HG03280 (cell line): ENCODE data around the gene SOBP.

Experiments used
- ATAC-seq: cut with Tn5 transposase; IDR thresholded peaks from one replicate; pipeline ENCODE4 v1.9.1; 2021; ENCODE audit warnings: mild to moderate bottlenecking, moderate library complexity; ENCODE audit not compliant: unreplicated experiment

SOBP gene

DNA sequence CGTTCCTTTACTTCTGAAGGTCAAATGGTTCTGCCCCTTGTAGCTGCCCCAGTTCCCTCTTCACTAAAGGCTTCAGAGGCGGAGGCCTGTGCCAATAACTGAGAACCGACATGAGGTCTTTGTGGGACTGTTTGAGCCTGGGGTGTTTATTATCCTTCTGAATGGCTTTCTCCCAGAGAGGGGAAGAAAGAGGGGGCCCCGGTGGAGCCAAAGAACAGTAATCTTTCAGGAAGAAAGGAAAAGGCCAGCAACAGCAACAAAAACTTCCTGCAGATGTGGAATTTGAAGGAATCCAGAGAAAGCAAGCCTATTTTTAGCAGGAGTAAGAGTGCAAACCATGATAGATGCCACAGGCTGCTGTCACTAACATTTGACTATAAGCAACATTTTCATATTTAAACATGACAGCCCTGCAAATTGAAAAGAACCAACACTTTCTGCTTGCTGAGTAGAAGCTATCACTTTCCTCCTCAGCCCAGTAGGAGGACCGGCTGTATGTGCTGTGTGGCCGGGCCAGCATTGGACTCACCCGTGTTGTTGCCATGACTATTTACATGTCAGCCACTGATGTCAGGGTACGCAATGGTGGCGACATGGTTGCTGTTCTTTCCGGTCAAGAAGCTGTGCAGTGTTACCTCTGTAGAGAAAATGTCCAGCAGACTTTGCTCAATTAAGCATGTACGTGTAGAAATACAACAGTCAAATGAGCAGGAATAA is 121.3 kb downstream of the SOBP start:
- ATAC-seq, result no peak

DNA sequence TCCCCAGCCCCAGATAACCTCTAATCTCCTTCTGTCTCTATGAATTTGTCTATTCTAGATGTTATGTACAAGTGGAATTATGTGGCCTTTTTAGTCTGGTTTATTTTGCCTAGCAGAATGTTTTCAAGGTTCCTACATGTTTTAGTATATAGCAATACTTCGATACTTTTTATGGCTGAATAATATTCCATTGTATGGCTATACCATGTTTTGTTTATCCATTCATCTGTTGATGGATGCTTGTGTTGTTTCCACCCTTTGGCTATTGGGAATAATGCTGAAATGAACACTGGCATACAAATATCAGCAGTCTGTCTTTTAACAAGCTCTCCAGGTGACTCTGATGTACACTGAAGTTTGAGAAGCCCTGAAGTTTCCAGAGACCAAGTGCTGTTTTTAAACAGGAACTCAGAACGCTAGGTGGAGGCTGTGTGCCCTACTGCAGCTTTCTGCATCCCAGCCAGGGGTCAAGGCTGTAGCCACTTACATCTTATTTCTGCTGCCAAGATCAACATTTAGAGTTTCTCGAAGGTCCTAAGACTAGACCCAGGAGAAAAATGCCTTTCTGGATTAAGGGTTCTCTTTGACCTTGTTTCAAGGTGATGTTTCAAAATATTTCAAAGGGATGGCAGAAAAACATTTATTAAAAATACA is 123.0 kb downstream of the SOBP start:
- no peak for ATAC-seq

DNA sequence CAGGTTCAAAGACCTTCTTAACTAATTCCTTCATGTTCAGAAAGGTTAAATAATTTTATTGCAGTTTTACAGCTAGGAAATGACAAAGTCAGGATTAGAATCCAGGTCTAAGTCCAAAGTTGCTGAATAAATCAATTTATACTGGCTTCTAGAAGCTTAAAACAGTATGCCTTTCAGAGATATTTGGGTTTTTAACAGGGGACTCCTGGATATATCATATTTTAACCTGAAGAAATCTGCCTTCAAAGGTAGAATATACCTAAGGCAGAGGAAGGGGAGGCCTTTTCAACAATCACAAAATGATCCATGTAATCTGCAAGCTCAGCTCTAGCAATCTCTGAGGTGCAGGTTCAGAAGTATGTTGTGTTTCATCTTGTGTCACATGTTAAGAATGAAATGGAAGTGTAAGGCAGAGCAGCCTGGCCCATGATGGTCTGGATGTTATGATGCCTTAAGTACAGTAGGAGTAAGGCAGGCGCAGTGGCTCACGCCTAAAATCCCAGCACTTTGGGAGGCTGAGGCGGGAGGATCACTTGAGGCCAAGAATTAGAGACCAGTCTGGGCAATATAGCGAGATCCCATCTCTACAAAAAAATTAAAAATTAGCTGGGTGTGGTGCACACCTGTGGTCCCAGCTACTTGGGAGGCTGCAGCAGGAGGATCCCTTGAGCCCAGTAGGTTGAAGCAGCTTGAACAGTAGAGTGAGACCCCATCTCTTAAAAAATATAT is 123.9 kb downstream of the SOBP start:
- ATAC-seq, result no peak

DNA sequence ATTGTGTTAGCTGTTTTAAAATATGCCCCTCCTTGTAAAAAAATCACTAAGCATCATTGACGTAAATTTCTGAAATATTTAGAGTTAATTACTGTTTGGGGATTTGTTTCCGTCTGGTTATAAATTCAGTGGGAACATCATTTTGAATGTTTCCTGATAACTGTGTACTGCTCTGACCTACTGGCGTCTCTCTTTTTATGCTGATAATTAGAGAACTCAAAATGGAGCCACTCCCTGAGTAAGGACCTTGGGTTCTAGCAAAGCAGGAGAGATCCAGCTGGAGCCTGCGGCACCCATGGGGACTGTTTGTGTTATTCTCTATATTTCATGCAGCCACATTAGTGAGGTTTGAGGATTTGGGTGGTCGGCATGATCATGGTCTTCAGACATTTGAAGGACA is 124.9 kb downstream of the SOBP start:
- ATAC-seq, result no peak

DNA sequence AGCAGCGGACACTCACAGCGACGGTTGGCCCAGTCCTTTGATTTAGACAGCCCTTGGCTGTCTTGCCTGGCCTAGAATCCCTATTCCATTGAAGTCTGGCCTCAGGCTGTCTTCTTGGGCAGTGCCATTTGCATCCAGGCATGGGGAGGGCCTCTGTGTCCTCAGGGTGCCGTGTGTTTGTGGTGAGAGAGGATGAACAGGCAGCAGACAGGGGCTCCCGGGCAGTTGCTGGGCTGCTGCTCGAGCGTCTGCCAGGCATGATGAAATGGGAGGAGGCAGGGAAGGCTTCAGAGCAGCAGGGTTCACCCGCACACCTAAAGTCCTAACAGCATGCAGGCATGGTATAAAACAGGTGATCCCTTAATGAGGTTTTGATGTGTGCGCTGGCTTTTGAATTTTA is 126.9 kb downstream of the SOBP start:
- ATAC-seq, result no peak

DNA sequence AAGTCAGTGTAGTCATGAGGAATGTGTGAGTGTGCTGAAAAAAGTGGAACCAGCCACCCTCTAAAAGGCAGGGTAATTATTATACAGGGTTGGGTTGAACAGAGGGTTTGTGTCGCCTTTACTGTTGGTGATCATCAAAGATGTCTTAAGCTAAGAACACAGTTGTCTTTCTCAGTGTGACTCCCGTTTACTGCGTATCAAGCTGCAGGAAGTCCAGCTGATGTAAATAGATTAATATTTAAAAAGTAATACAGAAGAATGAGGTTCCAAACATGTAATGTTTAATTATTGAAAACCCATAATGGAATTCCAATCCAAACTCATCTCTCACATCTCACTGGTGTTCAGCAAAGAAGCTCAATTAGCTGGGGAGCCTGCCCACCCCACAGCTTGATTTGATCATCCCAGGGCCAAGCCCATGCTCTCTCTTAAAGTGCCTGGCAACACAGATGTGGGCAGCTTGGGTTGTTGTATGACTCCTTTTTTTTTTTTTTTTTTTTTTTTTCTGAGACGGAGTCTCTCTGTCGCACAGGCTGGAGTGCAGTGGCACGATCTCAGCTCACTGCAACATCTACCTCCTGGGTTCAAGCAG is 127.5 kb downstream of the SOBP start:
- ATAC-seq, result no peak

DNA sequence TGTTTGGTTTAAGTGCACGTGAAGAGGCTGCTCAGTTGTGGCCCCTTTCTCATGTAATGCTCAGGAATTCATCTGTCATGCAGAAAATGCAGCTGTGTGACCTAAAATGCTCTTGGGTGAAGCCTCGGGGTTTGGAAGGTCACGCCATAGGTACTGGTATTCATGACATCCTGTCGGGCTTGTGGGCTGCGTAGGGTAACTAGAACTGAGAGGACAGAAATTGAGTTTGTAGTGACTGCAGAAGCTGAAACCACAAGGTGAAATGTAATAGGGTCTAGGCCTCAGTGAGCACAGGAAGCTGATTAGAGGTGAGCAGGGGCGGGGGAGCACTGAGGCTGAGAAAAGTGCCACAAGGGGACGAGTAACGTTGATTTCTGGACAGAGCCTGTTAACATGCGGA is 128.8 kb downstream of the SOBP start:
- ATAC-seq, result peak; percentile 96

DNA sequence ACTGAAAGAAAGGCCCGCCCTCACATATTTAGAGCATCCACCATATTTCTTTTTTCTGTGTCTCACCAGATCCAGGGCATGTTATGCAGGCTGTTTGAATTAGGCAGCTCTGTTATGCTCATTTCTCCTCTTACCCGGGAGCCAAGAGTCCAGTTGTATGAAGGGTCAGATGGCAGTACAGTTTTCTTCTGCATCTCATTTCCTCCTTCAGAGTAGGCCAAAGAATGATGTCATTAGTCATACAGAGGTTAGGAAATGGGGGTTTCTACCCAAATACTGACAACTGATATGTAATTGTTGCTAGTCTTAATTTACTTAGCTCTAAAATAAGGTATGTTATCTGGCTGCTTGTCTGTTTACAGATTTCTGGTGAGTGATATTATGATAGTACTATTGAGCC is 130.8 kb downstream of the SOBP start:
- ATAC-seq, result no peak

DNA sequence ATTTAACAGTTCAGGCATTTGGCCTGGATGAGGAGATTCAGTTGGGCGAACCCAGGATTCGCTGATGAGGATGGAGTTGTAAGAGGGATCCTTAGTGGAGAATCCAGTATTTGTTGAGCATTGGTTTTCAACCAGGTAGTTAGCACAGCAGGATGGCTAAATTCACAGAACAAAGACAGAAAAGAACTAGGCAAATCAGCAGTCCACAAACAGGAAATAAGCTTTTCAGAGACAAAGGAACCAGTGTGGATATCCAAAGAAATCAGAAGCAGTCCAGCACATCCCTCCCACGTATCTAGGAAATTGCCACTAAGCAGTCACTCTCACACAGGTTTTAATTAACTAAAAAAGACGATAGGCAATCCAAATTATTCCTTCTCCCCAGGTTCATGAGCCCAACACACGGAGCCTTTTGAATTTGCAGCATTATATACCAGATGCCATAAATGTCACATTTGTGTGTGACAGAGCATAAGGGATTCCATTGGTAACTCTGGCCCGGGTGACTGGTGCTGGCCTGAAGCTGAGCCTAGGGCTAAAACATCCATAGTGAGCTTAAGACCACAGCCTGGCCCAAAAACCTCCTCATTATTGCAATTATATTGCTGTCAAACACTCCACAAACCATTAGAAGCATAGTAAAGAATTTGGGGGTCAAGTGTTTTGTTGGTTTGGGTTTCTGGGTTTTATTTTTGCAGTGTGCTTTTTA is 131.5 kb downstream of the SOBP start:
- no peak for ATAC-seq

DNA sequence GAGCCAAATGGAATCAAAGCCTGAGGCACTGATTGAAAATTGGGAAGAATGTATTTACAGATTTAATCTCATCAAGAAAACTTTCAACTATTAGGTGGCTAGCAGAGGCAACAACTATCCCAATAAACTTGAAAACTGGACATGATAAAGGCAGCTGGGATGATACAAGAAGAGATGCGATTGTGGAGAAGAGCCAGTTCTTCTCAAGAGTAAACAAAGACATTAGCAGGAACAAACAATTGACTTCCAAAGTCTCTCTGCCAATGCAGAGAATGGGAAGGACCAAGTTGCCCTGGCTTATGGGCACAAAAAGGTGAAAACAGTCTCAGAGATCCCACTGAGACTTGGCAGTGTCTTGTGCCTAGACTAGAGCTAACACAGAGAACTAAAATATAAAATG is 132.4 kb downstream of the SOBP start:
- no peak for ATAC-seq

DNA sequence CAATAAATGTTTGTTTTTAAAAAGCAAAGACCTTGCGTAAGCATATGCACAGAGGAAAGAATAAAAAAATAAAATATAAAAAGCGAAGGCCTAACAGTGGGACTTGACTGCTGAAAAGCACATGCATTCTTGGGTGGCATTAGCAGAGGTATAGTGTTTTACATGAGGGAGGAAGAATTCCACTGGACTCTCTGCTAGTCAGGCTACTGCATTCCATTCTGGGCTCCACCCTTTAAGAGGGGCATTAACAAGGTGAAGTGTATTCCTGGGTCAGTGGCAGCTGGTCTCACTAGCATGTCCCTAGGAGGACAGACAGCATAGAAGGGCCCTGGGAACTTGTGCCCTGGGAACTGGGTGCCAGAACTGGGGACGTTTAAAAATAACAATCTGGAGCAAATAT is 134.1 kb downstream of the SOBP start:
- ATAC-seq, result no peak

DNA sequence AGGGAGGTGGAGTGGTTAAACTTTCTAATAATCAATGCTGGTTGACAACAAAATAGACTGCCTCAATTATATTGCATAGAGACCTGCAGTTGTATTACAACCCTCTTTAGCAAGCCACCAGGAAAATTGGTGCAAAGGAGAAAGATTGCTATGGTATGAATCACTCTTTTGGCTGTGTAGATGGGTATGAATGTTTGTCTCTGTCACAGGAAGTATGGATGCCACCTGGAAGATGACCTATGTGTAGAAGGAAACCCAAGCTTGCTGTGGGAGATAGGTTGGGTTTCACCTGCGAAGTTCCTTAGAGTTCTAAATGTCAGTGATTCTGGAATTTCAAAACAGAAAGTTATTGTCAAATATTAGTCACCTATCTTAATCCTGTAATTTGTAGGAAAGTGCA is 134.6 kb downstream of the SOBP start:
- no peak for ATAC-seq

DNA sequence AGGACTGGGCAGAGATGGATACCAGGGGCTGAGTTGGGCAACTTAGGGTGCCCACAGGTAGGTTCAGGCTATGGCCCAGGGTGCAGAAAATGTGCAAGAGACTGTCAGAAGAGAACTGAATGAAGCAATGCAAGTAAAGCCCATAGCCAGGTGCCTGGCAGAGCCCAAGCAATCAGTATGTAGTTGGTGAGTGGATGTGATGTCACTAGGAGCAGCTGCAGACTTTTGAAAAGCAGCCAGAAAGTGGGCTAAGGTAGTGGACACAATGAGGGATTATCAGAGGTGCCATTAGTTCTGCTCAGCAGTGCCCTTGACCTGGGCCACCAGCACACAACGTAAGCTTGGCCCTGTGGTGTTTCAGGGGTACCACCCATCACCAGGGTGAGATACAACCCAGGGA is 135.3 kb downstream of the SOBP start:
- no peak for ATAC-seq

DNA sequence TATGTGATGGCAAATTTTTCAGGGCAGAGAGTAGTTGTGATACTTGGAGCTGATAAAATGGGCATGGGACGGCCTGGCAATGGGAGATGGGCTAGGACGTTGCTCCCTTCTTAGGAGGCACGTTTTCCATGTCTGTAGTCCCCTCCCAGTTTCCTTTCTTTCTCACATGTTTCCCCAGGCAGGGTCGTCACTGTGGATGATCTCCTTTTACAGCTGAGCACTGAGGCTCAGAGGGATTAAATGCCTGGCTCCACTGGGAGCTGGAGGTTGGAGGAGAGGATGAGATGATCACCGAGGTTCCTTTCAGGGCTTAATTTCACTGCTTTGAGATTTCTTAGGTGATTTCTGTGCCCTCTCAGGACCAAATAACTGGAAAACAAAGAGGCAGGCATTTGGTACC is 136.7 kb downstream of the SOBP start:
- ATAC-seq, result no peak

DNA sequence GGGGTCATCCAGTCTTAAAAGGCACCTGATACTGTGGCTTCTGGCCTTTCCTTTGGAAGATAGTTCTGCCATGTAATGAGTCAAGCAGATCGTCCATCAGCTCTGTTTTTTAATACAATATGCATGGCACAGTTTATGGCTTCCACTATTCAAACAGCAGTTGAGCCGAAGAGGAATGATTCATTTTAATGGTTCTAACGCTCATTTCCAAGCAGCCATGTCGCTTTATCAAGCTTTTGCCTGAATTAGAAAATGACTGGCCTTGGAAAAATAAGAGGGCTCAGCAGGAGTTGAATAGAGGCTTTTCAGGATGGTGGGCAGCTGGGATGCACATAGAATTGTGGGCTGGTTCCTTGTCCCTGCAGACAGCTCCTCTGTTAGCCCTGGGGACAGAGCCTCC is 138.1 kb downstream of the SOBP start:
- ATAC-seq, result no peak

DNA sequence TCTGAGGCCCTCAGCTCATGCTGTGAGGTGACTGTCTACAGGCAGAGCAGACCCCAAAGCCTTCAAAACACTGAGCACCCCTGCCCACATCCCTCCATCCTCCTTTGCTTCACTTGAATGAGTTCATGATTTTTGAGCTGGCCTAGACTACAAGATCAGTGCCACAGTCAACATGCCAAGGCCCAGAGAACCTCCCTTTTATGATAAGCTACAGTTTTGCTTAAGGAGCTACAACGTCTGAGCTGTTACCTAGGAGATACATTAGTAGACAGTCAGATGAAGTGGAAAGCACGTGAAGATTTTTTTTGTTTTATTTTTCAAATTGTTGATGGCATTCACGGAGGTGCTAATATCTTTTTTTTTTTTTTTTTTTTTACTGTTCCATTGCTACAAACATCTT is 139.0 kb downstream of the SOBP start:
- ATAC-seq, result no peak

DNA sequence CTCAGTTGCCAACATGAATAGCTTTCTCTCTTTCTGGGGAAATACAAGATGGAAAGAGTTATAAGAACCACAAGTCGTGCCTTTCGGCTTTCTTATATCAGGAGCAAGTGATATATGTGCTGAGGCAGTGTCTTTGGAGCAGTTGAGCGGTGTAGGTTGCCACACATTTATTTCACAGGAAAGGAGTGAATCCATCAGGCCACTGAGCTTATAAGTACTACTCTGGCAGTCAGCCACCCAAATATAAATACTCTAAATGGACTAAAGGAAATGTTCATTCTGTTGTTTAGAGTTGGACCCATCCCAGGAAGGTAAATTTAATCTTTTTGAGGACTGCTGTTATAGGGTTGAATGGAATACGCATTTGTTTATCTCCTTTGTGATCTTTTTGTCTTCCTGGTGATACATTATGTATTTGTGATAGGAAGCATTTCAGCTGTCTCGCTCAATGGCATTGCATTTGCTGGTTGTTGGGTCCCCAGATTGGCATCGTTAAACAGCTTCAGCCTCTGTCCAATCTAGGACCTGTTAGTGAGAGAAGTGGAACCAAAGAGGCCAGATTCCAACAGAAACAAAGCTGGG is 139.7 kb downstream of the SOBP start:
- ATAC-seq, result no peak

DNA sequence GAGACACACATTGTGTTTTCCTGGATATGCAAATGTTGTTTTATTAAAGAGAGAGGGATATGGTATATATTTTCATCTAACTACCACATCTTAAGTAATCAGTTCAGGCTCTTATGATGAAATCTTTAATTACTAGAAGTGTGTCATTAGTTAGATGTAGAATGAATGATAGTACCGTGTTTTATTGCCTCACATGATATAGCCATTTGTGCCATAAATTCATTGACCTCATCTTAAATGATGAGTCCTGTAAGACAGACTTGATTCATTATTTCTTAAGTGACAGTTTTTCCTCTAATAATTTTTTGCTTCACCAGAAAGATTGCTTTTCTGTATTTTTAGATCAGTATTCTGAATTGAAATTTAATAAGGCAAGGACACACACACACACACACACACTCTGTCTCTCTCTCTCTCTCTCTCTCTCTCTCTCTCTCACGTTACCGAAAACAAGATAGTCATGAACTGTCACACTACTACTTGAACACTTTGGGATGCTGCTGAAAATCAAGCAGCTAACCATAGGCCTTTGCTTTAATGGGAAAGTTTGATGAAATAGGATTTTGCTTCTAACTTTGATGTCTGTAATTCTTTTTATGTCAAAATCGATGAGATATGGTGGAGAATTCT is 140.5 kb downstream of the SOBP start:
- no peak for ATAC-seq

DNA sequence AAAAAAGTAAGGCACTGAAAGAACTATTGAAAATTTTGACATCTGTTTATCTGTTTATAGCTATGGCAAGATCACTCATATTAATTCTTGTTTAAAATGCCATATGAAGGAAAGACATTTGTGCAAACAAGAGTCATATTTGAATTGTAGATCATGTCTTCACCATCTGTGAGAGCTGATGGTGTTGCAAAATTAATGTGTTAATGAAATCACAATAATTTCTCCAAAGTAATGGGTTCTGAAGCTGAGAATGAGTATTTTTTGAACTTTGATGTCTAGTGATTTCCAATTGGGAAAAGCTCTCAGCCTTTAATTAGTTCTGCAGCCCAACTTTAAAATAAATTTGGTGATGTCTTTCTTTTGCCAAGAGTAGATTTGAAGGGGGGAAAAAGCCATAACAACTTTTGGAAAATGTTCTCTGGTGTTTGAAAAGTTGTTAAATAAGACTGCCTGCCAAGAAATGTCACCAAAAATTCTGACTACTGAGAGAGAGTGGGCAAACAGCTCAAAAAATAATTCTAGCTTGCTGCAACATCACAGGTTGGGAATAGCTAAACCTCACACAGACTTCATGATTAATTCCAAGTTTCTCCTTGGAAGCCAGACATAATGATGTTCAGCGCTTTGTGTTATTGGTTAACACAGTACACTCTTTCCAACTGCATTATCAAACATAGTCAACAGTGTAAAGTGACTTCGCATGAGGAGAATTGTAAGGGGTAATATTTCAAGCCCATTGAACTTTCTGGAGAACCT is 142.6 kb downstream of the SOBP start:
- no peak for ATAC-seq
